ENCODE measurements around the gene B4GALT1.

The B4GALT1 gene

DNA sequence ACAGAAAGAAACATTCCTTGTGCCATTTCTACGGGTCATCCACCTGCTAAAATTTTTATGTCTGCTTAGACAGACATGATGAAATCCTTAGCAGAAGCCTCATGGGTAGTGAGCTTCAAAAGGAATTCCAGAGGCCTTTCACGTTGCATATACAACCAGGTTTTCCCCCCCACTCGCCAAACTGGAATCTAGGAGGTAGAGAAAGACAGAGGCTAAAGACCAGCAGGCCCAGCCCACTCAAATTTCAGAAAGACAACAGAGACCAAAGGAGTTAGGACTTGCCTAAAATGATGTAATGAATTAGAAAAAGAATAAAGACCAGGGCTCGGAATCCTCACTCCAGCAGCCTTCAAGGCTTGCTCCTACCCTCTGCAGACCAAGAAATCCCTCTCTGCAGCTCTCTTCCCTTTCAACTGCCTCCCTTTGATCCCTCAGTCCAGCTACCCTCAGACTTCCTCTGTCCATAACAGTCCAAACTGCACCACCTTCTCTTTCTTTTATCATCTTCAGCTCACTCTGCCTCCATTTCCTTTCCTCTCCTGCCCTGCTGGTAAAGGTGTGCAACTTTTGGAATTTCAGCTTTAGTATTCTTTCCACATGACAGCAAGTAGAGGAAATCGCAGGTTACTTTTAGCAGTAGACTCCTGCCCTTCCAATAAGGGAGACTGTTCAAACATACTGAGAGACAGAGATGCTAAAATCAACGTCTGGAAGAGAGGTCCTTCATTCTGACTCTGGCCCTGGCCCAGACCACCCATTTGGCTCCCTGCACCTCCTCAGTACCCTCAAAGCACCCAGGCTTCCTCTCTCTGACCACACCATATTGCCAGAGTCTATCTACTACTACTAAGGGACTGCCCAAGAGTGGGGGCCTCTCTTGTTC is 8.9 kb downstream of the B4GALT1 start:
- peaks cover 6% of the 10 kb centered on the region for H3K4me1 ChIP-seq (ENCODE audit: control insufficient read depth, low read depth, low read length)
- H3K27ac ChIP-seq (ENCODE audit: low read length) = no peak overlapping the region
- no peaks in the 10 kb centered on the region for H3K9me3 ChIP-seq (ENCODE audit: control insufficient read depth, low read depth, low read length)
- H3K4me3 ChIP-seq (ENCODE audit: low read length) = no peak overlapping the region
- no peak overlapping the region for H3K9ac ChIP-seq (ENCODE audit: low read length)
- H3K36me3 ChIP-seq (ENCODE audit: control insufficient read depth, low read depth, low read length) = no peaks in the 10 kb centered on the region
- no peaks in the 10 kb centered on the region for H3K27me3 ChIP-seq (ENCODE audit: control insufficient read depth, insufficient read depth, low read length)

DNA sequence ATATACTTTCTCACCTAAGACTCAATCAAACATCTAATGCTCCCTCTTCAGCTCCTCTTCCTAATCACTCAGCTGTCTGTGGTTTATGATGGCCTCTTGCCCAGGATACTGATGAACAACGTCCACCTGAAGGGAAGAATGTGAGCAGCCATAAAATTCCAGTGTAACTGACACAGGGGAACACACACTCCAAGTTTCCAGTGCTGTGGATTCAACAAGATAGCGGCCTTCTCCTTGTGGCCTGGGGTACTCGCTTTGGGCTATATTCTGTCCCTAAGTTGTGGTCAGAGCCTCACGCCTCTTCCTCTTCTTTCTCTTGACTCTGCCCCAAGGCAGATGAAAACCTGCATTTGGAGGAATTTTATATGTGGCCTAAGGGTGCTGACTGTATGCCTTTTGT is 11.7 kb downstream of the B4GALT1 start:
- no peak overlapping the region for H3K27ac ChIP-seq (ENCODE audit: low read length)
- H3K27me3 ChIP-seq (ENCODE audit: control insufficient read depth, insufficient read depth, low read length) = no peaks in the 10 kb centered on the region
- H3K9me3 ChIP-seq (ENCODE audit: control insufficient read depth, low read depth, low read length) = no peaks in the 10 kb centered on the region
- H3K36me3 ChIP-seq (ENCODE audit: control insufficient read depth, low read depth, low read length) = no peaks in the 10 kb centered on the region
- H3K4me1 ChIP-seq (ENCODE audit: control insufficient read depth, low read depth, low read length) = peaks cover 6% of the 10 kb centered on the region
- H3K9ac ChIP-seq (ENCODE audit: low read length) = no peak overlapping the region
- H3K4me3 ChIP-seq (ENCODE audit: low read length) = no peak overlapping the region

DNA sequence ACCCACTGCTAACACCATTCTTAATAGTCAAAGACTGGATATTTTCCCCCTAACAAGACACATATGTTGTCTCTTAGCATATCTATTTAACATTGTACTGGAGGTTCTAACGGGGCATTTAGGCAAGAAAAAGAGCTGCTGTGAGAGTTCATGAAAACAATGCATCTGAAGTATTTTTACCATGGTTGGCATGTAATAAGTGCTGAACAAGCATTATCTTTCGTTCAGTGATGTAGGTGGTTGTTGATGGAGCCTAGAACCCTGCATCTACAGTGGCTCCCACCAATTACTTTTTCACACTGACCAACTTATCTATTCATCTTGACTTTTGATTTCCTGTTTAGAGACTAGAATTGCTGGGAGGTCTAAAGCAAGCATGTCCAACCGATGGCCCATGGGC is 12.8 kb downstream of the B4GALT1 start:
- H3K4me3 ChIP-seq (ENCODE audit: low read length) = no peak overlapping the region
- H3K27ac ChIP-seq (ENCODE audit: low read length) = no peak overlapping the region
- peaks cover 6% of the 10 kb centered on the region for H3K4me1 ChIP-seq (ENCODE audit: control insufficient read depth, low read depth, low read length)

DNA sequence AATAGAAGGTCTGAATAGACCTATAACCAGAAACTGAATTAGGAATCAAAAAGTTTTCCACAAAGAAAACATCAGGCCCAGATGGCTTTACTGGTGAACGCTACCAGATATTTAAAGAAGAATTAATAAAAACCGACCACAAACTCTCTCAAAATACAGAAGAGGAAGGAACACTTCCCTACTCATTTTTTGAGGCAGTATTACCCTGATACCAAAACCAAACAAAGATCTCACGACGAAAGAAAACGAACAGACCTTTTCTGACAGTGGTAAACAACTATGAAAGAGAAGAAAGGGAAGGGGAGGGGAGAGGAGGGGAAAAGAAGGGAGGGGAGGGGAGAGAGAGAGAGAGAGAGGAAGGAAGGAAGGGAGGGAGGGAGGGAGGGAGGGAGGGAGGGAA is 13.5 kb downstream of the B4GALT1 start:
- no peak overlapping the region for H3K27ac ChIP-seq (ENCODE audit: low read length)
- H3K9ac ChIP-seq (ENCODE audit: low read length) = no peak overlapping the region
- H3K4me1 ChIP-seq (ENCODE audit: control insufficient read depth, low read depth, low read length) = peaks cover 6% of the 10 kb centered on the region

More for the DNA sequence above, 12.8 kb downstream of the B4GALT1 start:
- Histone ChIP-seq H3K9me3 (ENCODE audit: control insufficient read depth, low read depth, low read length) (no peaks in the 10 kb centered on the region), H3K9ac (ENCODE audit: low read length) (no peak overlapping the region), H3K36me3 (ENCODE audit: control insufficient read depth, low read depth, low read length) (no peaks in the 10 kb centered on the region), H3K27me3 (ENCODE audit: control insufficient read depth, insufficient read depth, low read length) (no peaks in the 10 kb centered on the region)

DNA sequence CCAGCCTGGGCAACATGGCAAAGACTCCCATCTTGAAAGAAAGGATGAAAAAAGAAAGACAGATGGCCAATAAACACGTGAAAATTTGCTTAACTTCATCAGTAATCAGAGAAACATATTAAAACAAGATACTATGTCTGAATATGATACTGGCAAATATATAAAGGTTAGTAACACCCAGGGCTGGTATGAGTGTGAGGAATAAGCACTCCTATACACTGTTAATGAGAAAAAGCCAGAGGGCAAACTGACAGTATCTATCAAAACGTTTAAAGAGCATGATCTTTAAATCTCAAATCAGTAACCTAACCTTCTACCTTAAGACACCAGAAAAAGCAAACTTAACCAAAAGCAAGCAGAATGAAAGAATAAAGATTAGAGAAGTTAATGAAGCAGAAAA is 14.1 kb downstream of the B4GALT1 start:
- H3K9me3 ChIP-seq (ENCODE audit: control insufficient read depth, low read depth, low read length) = no peaks in the 10 kb centered on the region
- H3K9ac ChIP-seq (ENCODE audit: low read length) = no peak overlapping the region
- H3K27ac ChIP-seq (ENCODE audit: low read length) = no peak overlapping the region
- H3K36me3 ChIP-seq (ENCODE audit: control insufficient read depth, low read depth, low read length) = no peaks in the 10 kb centered on the region
- H3K27me3 ChIP-seq (ENCODE audit: control insufficient read depth, insufficient read depth, low read length) = no peaks in the 10 kb centered on the region
- no peak overlapping the region for H3K4me3 ChIP-seq (ENCODE audit: low read length)
- H3K4me1 ChIP-seq (ENCODE audit: control insufficient read depth, low read depth, low read length) = peaks cover 4% of the 10 kb centered on the region

More for the DNA sequence above, 13.5 kb downstream of the B4GALT1 start:
- Histone ChIP-seq H3K4me3 (ENCODE audit: low read length) (no peak overlapping the region), H3K27me3 (ENCODE audit: control insufficient read depth, insufficient read depth, low read length) (no peaks in the 10 kb centered on the region), H3K9me3 (ENCODE audit: control insufficient read depth, low read depth, low read length) (no peaks in the 10 kb centered on the region), H3K36me3 (ENCODE audit: control insufficient read depth, low read depth, low read length) (no peaks in the 10 kb centered on the region)

DNA sequence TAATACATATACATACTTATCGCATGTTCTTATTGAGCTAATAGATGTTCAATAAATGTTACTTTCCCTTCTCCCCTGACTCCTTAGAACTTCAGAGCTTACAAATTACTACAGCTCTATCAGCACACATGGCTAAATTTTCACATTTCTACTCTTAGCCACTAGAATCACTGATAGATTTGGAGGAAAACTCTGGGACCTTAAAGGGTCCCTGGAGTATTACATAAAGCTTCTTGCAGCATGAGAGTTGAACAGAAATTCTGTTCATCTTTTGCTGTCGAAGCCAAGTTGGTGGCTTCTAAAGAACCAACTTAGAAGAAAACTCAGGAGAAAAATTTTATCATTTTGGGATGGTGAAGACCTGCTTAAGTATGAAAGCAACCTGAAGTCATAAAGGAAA is 15.5 kb downstream of the B4GALT1 start:
- Histone ChIP-seq H3K4me1 (ENCODE audit: control insufficient read depth, low read depth, low read length) (no peaks in the 10 kb centered on the region), H3K9me3 (ENCODE audit: control insufficient read depth, low read depth, low read length) (no peaks in the 10 kb centered on the region), H3K4me3 (ENCODE audit: low read length) (no peak overlapping the region), H3K9ac (ENCODE audit: low read length) (no peak overlapping the region), H3K27ac (ENCODE audit: low read length) (no peak overlapping the region), H3K36me3 (ENCODE audit: control insufficient read depth, low read depth, low read length) (no peaks in the 10 kb centered on the region), H3K27me3 (ENCODE audit: control insufficient read depth, insufficient read depth, low read length) (no peaks in the 10 kb centered on the region)

DNA sequence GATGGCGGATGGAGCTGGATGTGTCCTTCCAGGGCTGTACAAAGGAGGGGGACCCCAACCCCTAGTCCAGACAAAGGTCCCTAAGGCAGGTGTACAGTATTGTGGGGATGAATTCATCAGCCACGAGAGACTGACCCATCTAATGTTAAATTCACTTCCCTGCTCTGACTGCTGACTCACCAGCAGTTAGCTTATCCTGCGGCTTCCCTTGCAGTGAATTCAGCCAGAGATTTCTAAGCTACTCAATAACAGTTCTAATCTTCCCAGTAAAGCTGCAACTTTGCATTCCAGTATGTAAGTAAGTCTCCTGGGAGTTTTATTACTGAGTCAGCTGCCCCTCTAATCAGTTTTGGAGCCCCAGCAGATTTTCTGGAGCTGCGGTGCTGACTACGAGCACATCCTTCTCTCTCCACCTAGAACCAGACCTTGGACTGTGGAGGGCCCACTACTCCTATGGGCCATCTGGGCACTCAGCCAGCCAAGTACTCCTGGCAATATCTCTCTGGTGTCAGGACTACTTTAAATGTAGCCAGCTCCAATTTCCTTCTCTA is 16.1 kb downstream of the B4GALT1 start:
- Histone ChIP-seq H3K27ac (ENCODE audit: low read length) (no peak overlapping the region), H3K4me1 (ENCODE audit: control insufficient read depth, low read depth, low read length) (no peaks in the 10 kb centered on the region), H3K9me3 (ENCODE audit: control insufficient read depth, low read depth, low read length) (no peaks in the 10 kb centered on the region), H3K36me3 (ENCODE audit: control insufficient read depth, low read depth, low read length) (no peaks in the 10 kb centered on the region), H3K4me3 (ENCODE audit: low read length) (no peak overlapping the region), H3K9ac (ENCODE audit: low read length) (no peak overlapping the region), H3K27me3 (ENCODE audit: control insufficient read depth, insufficient read depth, low read length) (no peaks in the 10 kb centered on the region)

DNA sequence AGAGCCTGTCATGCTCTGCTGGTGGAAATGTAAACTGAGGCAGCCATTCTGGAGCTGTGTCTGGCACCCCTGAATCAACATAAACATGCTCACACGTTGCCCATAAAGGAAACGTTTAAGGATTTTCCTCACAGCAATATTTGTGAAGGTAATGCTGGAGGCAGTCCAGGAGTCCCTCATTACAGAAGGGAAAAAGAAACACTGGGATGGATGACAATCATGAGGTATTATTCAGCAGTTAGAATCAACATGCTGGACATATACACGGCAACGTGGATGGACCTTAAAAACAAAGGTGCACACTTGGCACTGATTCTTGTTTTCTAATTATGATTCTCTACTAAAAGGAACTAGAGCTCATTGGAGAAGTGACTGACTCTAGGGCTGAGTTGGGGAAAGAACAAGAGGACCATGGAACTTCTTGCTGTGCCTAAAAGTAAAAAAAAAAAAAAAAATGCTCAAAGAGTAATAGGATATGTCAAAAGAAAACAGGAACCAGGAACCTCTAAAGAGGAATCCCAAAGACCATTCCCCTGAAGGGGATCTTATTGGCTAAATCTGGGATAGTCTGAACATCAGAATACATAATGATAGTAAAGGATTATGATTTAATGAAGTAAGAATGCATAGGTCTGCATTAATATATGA is 18.6 kb downstream of the B4GALT1 start:
- Histone ChIP-seq H3K9me3 (ENCODE audit: control insufficient read depth, low read depth, low read length) (no peaks in the 10 kb centered on the region), H3K27ac (ENCODE audit: low read length) (no peak overlapping the region), H3K4me3 (ENCODE audit: low read length) (no peak overlapping the region), H3K36me3 (ENCODE audit: control insufficient read depth, low read depth, low read length) (no peaks in the 10 kb centered on the region), H3K4me1 (ENCODE audit: control insufficient read depth, low read depth, low read length) (no peaks in the 10 kb centered on the region), H3K9ac (ENCODE audit: low read length) (no peak overlapping the region), H3K27me3 (ENCODE audit: control insufficient read depth, insufficient read depth, low read length) (no peaks in the 10 kb centered on the region)

DNA sequence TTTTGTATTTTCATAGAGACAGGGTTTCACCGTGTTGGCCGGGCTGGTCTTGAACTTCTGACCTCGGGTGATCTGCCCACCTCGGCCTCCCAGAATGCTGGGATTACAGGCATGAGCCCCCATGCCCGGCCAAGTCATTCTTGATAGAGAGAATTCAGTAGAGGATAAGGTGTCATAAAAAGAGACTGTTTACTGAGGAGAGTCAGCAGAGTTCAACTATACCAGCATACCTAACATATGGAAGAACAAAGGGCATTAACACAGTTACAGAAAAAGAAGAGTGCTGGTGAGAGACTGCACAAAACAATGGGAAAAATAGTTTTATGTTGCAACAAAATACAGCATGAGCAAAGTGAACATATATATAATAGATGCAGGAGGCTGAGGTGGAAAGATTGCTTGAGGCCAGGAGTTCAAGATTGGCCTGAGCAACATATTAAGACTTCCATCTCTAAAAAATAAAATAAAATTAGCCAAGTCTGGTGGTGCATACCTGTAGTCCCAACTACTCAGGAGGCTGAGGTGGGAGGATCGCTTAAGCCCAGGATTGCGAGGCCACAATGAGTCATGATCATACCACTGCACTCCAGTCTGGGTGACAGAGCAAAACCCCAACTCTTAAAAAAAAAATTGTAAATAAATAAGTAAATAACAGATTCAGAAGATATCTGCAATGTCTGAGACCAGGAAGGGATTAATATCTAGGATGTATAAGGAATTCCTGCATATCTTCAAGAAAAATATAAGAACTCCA is 19.5 kb downstream of the B4GALT1 start:
- Histone ChIP-seq H3K9ac (ENCODE audit: low read length) (no peak overlapping the region), H3K27me3 (ENCODE audit: control insufficient read depth, insufficient read depth, low read length) (no peaks in the 10 kb centered on the region), H3K27ac (ENCODE audit: low read length) (no peak overlapping the region), H3K4me3 (ENCODE audit: low read length) (no peak overlapping the region), H3K36me3 (ENCODE audit: control insufficient read depth, low read depth, low read length) (no peaks in the 10 kb centered on the region), H3K9me3 (ENCODE audit: control insufficient read depth, low read depth, low read length) (no peaks in the 10 kb centered on the region), H3K4me1 (ENCODE audit: control insufficient read depth, low read depth, low read length) (no peaks in the 10 kb centered on the region)

DNA sequence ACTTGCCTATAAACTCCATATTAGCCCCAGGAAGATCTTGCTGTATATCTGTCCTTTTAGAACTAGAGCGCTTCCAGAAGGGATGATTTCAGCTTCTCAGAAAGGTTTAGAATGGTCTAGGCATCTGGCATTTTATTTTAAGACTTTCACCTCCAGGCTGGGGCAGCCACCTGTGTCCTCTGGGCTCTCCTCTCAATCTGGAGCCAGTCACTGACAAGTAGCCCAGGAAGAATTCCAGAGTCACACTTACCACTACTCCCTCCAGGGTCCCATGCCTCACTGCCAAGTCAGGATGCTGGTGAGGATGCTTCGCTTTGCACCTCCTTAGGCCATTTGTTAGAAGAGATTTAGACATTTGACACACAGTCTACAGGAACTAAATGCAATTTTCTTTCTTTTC is 20.8 kb downstream of the B4GALT1 start:
- H3K4me3 ChIP-seq (ENCODE audit: low read length) = no peak overlapping the region
- no peaks in the 10 kb centered on the region for H3K4me1 ChIP-seq (ENCODE audit: control insufficient read depth, low read depth, low read length)

DNA sequence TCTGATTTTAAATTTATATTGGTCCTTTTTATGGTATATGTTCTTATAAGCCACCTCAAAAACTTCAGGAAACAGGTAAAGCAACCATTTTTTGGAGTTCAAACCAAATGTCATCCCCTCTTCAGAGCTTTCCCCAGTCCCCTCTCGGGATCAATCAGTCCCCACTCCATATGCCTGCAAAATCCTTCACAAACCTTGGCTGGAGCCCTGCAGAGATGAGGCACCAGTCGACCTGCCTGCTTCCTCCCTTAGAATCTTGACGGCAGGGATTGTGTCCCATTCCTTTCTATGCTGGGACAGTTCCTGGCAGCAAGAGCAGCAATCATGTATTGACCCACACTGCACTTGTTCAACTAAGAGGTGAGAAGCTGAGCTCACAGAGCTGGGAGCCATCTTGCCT is 22.6 kb downstream of the B4GALT1 start:
- no peak overlapping the region for H3K9ac ChIP-seq (ENCODE audit: low read length)
- H3K36me3 ChIP-seq (ENCODE audit: control insufficient read depth, low read depth, low read length) = no peaks in the 10 kb centered on the region
- H3K4me1 ChIP-seq (ENCODE audit: control insufficient read depth, low read depth, low read length) = no peaks in the 10 kb centered on the region
- no peaks in the 10 kb centered on the region for H3K9me3 ChIP-seq (ENCODE audit: control insufficient read depth, low read depth, low read length)
- H3K27me3 ChIP-seq (ENCODE audit: control insufficient read depth, insufficient read depth, low read length) = no peaks in the 10 kb centered on the region
- H3K4me3 ChIP-seq (ENCODE audit: low read length) = no peak overlapping the region
- no peak overlapping the region for H3K27ac ChIP-seq (ENCODE audit: low read length)

More for the DNA sequence above, 20.8 kb downstream of the B4GALT1 start:
- Histone ChIP-seq H3K27ac (ENCODE audit: low read length) (no peak overlapping the region), H3K27me3 (ENCODE audit: control insufficient read depth, insufficient read depth, low read length) (no peaks in the 10 kb centered on the region), H3K36me3 (ENCODE audit: control insufficient read depth, low read depth, low read length) (no peaks in the 10 kb centered on the region), H3K9ac (ENCODE audit: low read length) (no peak overlapping the region), H3K9me3 (ENCODE audit: control insufficient read depth, low read depth, low read length) (no peaks in the 10 kb centered on the region)
